ENCODE measurements around the gene CCL26.
"Not testable (repeated sequence)": the region's sequence is repeated elsewhere in the genome, so short reads cannot be mapped to it uniquely, and the experiment has no call there.

CCL26 gene

DNA sequence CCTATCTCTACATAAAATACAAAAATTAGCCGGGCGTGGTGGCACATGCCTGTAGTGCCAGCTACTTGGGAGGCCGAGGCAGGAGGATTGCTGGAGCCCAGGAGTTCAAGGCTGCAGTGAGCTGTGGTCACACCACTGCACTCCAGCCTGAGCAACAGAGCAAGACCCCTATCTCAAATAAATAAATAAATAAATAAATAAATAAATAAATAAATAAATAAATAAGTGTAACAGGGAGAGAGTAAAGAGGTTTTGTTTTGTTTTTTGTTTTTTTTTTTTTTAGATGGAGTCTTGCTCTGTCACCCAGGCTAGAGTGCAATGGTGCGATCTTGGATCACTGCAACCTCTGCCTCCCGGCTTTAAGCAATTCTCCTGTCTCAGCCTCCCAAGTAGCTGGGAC is 20.6 kb upstream of the CCL26 start:
- not testable (repeated sequence) for DNase-seq

DNA sequence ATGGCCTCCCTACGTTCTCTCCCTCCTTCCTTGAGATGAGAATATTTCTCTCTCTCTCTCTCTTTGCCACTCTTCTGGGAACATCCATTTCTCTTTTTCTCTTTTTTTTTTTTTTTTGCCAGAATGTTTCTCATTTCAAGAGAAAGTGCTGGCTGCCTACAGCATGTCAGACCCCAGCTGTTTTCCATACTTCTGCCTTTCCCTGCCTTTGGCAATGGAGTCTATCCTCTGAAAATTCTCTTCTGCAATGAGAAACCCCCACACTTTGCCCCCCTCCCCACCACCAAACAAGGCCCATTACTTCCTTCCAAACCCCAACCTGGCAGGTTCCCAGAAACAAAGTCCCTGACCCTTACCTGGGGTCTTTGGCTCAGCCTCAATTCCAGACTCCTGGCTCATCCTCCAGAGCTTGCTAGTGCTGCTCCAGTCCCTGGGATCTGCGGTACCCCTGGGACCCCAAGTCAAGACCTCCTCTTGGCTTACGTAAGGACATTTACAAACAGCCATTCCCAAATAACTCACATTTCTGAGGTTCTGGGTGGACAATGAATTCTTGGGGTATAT is 17.4 kb upstream of the CCL26 start:
- no peak for DNase-seq

DNA sequence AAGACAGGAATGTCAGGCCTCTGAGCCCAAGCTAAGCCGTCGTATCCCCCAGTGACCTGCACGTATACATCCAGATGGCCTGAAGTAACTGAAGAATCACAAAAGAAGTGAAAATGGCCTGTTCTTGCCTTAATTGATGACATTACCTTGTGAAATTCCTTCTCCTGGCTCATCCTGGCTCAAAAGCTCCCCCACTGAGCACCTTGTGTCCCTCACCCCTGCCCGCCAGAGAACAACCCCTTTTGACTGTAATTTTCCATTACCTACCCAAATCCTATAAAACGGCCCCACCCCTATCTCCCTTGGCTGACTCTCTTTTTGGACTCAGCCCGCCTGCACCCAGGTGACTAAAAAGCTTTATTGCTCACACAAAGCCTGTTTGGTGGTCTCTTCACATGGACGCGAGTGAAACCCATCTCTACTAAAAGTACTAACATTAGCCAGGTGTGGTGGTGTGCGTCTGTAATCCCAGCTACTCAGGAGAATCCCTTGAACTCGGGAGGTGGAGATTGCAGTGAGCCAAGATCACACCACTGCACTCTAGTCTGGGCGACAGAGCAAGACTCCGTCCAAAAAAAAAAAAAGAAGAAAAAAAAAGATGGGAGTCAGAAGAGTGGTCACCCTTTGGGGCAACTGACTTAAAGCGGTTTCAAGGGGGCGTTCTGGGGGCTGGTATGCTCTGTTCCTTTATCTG is 16.3 kb upstream of the CCL26 start:
- not testable (repeated sequence) for DNase-seq

DNA sequence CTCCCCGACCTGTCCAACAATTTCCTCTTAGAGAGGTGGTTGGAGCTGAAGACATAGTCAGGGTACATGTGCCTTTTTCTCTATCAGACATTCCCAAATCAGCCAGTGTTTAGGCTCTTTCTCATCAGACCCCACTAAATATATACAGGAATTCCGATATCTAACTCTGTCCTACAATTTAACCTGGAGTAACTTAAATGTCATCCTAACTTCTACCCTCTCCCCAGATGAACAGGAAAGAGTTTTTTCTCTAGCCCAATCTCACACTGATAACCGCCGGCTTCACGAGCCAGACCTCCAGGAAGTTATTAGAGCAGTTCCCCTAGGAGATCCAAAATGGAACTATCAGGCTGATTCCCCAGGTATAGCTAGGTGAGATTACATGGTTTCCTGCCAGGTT is 11.0 kb upstream of the CCL26 start:
- not testable (repeated sequence) for DNase-seq

DNA sequence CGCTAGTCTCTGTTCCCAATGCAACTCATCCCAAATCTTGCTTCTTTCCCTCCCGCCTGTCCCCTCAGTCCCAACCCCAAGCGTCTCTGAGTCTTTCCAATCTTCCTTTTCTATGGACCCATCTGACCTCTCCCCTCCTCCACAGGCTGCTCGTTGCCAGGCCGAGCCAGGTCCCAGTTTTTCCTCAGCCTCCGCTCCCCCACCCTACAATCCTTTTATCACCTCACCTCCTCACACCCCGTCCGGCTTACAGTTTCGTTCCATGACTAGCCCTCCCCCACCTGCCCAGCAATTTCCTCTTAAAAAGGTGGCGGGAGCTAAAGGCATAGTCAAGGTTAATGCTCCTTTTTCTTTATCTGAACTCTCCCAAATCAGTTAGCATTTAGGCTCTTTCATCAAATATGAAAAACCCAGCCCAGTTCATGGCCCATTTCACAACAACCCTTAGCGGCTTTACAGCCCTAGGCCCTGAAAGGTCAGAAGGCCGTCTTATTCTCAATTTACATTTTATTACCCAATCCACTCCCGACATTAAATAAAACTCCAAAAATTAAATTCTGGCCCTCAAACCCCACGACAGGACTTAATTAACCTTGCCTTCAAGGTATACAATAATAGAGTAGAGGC is 8.7 kb upstream of the CCL26 start:
- DNase-seq: not testable (repeated sequence)

DNA sequence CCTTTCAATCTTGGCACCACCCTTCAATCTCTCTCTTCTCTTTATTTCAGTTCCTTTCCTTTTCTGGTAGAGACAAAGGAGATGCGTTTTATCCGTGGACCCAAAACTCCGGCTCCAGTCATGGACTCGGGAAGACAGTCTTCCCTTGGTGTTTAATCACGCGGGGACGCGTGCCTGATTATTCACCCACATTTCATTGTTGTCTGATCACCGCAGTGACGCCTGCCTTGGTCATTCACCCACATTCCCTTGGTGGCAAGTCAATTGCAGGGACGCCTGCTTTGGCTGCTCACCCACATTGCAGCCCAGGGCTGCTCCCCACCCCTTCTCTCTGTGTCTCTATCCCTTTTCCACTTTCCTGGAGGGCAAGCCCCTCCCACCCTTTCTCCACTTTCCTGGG is 7.5 kb upstream of the CCL26 start:
- DNase-seq: not testable (repeated sequence)

DNA sequence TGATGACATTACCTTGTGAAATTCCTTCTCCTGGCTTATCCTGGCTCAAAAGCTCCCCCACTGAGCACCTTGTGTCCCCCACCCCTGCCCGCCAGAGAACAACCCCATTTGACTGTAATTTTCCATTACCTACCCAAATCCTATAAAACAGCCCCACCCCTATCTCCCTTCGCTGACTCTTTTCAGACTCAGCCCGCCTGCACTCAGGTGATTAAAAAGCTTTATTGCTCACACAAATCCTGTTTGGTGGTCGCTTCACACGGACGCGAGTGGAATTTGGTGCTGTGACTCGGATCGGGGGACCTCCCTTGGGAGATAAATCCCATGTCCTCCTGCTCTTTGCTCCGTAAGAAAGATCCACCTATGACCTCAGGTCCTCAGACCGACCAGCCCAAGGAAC is 7.0 kb upstream of the CCL26 start:
- DNase-seq: not testable (repeated sequence)

DNA sequence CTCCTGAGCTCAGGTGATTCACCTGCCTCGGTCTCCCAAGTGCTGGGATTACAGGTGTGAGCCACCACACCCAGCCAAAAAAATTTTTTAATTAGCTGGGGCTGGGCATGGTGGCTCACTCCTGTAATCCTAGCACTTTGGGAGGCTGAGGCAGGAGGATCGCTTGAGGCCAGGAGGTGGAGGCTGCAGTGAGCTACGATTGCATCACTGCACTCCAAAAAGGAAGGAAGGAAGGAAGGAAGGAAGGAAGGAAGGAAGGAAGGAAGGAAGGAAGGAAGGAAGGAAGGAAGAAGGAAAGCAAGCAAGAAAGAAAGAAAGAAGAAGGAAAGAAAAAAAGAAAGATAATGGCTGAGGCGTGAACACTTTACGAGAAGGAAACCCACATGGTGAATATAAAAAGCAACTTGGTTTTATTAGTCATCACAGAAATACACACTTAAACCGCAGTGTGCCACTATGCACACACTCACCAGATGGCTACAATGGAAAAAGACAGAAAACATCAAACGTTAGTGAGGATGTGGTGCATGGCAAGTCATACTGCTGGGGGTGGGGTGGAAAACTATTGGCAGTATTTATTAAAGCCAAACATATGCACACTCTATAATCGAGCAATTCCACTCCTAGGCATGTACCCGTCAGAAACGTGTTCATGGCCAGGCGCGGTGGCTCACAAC is 4.4 kb upstream of the CCL26 start:
- no peak for DNase-seq

DNA sequence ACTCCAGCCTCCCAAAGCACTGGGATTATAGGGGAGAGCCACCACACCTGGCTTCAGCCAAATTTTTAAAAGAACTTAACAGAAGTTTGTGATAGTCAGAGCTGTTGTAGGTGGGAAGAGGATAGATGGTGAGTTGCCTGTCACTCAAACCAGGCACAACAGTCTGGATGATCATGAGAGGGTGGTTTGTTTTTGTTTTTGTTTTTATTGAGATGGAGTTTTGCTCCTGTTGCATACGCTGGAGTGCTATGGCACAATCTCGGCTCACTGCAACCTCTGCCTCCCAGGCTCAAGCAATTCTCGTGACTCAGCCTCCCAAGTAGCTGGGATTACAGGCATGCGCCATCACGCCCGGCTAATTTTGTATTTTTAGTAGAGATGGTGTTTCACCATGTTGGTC is 1.9 kb upstream of the CCL26 start:
- DNase-seq: not testable (repeated sequence)

DNA sequence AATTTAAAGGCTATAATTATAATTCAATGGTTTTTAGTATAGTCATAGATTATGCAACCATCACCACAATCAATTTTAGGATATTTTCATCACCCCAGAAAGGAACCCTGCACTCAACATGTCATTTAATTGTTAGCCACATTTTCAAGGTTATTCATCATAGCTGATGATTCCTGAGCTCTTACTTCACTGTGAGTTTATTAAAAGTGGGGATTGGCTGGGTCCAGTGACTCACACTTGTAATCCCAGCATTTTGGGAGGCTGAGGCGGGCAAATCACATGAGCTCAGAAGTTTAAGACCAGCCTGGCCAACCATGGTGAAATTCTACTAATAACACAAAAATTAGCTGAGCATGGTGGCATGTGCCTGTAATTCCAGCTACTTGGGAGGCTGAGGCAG is 787 bp downstream of the CCL26 start:
- no peak for DNase-seq

DNA sequence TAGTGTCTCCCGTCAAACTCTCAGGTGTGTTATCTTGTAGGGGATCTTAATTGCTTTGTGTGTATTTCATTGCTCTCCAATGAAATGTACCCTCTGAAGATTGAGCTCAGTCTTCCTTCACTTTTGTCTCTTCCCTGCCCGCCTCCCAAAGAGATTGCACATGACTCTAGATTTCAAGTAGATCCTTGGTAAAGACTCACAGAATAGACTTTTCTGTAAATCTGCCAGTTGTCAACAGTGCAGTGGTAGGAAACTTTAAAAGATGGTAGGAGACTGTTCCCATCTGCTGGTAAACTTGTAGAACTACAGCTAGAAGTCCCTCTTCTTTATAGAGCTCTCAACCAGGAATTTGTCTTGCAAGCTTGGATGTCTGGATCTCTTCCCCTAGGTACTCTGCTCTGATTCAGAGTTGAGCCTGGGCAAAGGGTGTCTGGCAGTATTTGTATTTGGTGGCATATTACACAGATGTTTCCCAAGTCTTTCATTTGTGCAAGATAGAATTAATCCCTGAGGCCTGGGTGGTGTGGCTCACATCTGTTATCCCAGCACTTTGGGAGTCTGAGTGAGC is 9.6 kb downstream of the CCL26 start:
- peak; percentile 26 for DNase-seq

DNA sequence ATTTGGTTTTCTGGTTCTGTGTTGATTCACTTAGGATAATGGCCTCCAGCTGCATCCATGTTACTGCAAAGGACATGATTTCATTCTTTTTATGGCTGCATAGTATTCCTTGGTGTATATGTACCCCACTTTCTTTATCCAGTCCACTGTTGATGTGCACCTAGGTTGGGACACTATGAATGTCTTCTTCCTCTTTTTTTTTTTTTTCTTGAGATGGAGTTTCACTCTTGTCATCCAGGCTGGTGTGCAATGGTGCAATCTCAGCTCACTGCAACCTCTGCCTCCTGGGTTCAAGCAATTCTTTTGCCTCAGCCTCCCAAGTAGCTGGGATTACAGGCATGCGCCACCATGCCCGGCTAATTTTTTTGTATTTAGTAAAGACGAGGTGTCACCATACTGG is 10.2 kb downstream of the CCL26 start:
- not testable (repeated sequence) for DNase-seq

DNA sequence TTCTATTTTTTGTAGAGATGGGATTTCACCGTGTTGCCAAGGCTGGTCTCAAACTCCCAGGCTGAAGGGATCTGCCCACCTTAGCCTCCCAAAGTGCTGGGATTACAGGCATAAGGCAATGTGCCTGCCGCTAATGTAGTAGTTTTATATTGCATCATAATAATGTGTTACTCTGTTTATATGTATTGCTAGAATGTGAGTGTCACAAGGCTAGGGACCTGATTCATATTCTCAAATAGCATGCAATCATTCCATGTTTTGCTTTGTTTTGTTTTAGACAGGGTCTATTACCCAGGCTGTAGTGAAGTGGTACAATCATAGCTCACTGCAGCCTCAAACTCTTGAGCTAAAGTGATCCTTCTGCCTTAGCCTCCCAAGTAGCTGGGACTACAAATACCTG is 13.5 kb downstream of the CCL26 start:
- DNase-seq: no peak

DNA sequence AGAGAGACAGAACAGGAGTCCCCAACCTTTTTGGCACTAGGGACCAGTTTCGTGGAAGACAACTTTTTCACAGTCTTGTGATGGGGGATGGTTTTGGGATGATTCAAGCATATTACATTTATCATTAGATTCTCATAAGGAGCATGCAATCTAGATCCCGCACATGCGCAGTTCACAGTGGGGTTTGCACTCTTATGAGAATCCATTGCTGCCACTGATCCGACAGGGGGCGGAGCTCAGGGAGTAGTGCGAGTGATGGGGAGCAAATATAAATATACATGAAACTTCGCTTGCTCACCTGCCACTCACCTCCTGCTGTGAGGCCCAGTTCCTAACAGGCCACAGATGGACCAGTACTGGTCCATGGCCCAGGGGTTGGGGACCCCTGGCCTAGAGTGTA is 14.2 kb downstream of the CCL26 start:
- DNase-seq: no peak

DNA sequence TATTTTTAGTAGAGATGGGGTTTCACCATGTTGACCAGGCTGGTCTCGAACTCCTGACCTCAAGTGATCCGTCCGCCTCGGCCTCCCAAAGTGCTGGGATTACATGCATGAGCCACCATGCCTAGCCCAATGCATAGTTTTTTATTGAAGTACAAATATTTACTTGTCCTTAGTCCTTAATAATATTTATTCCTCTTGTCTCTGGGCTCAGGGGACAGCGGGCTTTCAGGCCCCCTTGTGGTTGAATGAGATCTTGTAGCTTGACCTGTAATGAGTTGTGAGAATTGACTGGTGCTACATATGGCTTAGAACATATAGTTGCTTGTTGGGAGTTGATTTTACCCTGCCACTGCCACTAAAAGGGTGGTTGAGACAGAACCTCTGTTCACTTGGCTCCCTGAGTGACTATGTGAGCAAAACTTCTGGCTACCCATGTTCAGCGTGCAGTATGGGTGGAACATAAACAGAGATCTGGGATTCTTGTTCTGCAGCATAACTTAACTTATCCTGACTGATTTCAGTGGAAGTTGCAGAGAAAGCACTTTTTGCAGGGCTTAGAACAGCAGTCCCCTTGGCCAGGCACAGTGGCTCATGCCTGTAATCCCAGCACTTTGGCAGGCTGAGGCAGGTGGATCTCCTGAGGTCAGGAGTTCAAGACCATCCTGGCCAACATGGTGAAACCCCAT is 14.9 kb downstream of the CCL26 start:
- DNase-seq: no peak

DNA sequence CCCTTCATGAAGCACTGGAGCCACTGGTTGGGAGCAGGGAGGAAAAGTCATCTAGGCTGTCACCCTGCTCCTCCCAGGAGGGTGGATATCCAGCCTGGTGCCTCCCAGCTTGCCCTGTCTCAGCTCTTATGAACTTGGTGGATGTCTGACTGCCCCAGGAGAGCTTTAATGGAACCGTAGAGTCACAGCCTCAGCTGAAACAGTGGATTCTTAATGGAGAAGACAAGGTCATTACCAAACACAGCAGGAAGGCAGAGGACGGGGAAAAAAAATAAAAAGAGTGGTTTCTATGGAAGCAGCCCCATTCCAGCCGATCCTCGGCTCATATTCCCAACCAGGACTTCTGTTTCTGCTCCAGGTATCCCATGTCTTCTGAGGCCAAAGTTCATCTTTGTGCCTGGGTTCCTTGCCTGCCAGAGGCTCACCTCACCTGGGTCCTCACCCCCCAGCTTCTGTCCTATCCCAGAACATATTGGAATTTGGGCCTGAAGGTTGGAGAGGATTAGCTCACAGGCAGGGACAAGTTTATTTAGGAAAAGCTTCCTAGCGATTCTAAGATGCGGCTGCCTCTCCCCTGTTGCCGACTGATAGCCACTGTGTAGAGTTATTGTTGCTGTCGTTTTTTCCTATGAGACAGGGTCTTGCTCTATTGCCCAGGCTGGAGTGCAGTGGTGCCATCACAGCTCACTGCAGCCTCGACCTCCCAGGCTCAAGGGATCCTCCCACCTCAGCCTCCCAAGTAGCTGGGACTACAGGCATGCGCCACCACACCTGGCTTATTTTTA is 15.6 kb downstream of the CCL26 start:
- DNase-seq: peak; percentile 22

DNA sequence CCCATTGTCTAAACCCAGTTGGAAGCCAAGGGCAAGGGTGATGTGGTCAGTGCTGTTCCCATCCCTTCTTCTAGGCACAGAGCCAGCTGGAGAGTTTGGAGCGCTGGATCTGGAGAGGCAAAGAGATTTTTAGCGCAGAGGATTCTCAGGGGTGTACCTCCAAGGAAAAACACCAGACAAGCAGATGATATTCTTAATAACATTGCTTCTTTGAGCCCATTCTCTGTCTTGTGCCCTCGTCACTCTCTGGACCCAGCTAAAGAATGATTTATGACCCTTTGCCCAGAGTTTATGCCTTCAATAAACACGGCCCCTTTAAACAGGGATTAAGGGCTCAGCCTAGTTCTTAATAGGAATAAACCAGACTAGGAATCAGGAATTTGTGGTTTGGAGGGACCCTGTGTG is 28.6 kb downstream of the CCL26 start:
- DNase-seq: no peak

DNA sequence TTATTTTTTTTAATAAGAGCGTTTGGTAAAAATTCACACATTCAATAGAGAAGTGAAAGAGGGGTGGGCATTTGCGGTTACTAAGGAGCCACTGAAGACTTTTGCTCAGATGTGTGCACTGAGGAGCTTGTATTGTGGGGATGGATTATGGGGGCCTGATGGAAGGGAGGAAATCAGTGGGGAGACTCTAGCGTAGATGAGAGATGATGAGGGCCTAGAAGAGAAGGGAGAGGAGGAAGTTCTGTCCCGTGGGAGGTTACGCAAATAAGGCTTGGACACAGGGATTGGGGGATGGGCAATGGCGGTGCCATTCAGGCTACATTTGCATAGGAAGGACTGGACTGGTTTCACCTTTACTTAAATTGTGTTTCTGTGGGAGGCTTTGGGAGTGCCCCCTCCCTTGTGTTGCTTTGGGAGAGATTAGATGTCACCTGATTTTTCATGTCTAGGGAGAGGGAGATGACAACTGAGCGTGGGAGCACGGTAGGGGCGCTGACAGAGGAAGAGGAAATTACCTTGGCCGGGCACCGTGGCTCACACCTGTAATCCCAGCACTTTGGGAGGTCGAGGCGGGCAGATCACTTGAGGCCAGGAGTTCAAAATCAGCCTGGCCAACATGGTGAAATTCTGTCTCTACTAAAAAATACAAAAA is 31.0 kb downstream of the CCL26 start:
- DNase-seq: peak; percentile 45

DNA sequence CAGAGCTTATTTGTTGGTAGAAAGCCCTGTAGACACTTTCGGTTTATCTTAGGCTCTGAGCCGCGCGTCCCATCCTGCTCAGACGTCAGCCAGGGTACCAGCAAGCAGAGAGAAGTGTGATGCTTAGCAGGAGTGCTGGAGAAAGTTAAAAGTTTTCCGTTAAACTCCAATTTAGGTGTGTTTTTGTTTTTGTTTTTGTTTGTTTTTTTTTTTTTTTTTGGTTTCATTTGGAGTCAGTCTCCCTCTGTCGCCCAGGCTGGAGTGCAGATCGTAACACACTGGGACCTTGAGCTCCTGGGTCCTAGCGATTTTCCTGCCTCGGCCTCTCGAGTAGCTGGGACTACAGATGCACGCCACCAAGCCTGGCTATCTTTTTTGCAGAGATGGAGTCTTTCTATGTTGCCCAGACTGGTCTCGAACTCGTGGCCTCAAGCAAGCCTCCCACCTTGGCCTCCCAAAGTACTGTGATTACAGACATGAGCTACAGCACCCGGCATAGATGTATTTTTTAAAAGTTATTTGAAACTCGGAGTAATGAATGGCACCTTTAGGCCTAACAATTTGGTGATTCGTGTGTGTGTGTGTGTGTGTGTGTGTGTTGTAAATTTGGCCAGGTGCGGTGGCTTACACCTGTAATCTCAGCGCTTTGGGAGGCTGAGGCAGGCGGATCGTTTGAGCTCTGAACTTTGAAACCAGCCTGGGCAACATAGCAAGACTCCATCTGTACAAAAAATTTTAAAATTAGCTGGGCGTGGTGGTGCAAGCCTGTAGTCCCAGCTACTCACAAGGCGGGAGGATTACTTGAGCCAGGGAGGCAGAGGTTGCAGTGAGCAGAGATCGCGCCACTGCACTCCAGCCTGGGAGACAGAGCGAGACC is 32.0 kb downstream of the CCL26 start:
- DNase-seq: no peak

Measured in right kidney (tissue), 1 donor.